Thoracic aorta (tissue), 2 donors: ENCODE data around the gene MORN1. TPM values are rescaled to one million over a fixed set of nuclear protein-coding genes. Genes with fewer than 3 reads are reported as not detected.

ENCODE experiments used
- ATAC-seq: fragments of 150-250 bp; one replicate; pipeline ENCODE4 v1.8.0; 2017; ENCODE audit warnings: low read depth; ENCODE audit not compliant: insufficient number of reproducible peaks, low FRiP score
- DNase-seq: peaks from one replicate; pipeline ENCODE4 v3.0.0-alpha.2; 2020; ENCODE audit warnings: low spot score
- H3K27ac ChIP-seq, 2 donors: fragments of 200-600 bp; sonication (generic); 1 replicate in 1 of 2; 2 replicates in 1 of 2; pipeline ENCODE4 v1.5.1; 2016; ENCODE audit warnings: mild to moderate bottlenecking in 2 of 2, moderate library complexity in 2 of 2
- H3K27me3 ChIP-seq: fragments of 200-600 bp; sonication (generic); replicated peaks from 2 replicates; pipeline ENCODE4 v1.6.0; 2016; ENCODE audit warnings: mild to moderate bottlenecking; ENCODE audit not compliant: insufficient read depth
- H3K36me3 ChIP-seq: fragments of 200-600 bp; sonication (generic); one replicate; pipeline ENCODE4 v1.5.1; 2016
- H3K4me1 ChIP-seq, 2 donors: fragments of 200-600 bp; sonication (generic); 1 replicate in 1 of 2; 2 replicates in 1 of 2; pipeline versions ENCODE4 v1.5.1 to v1.6.0; 2016; ENCODE audit warnings: low read depth in 2 of 2, mild to moderate bottlenecking in 1 of 2; ENCODE audit not compliant: control insufficient read depth in 1 of 2
- H3K4me3 ChIP-seq: fragments of 200-600 bp; sonication (generic); 2 replicates; pipeline ENCODE4 v1.5.1; 2016; ENCODE audit warnings: mild to moderate bottlenecking
- H3K9me3 ChIP-seq: fragments of 200-600 bp; sonication (generic); 2 replicates; pipeline ENCODE4 v1.5.1; 2016
- total RNA-seq, 2 donors: library from RNA; depleted of rRNA; stranded (reverse); fragments of >200 nt; gene quantifications; one replicate each; pipeline versions ENCODE4 v1.1.0 to v1.2.3, GENCODE V29; 2016
- TF ChIP-seq, protein P1 (sequence below): fragments of 200-600 bp; sonication (generic); IDR thresholded peaks from one replicate; pipeline ENCODE4 v1.5.1; 2019; ENCODE audit warnings: antibody characterized with exemption

MORN1 gene
- total RNA-seq, 2 donors from 2014 or later, result 7.1 to 13.8 TPM

DNA sequence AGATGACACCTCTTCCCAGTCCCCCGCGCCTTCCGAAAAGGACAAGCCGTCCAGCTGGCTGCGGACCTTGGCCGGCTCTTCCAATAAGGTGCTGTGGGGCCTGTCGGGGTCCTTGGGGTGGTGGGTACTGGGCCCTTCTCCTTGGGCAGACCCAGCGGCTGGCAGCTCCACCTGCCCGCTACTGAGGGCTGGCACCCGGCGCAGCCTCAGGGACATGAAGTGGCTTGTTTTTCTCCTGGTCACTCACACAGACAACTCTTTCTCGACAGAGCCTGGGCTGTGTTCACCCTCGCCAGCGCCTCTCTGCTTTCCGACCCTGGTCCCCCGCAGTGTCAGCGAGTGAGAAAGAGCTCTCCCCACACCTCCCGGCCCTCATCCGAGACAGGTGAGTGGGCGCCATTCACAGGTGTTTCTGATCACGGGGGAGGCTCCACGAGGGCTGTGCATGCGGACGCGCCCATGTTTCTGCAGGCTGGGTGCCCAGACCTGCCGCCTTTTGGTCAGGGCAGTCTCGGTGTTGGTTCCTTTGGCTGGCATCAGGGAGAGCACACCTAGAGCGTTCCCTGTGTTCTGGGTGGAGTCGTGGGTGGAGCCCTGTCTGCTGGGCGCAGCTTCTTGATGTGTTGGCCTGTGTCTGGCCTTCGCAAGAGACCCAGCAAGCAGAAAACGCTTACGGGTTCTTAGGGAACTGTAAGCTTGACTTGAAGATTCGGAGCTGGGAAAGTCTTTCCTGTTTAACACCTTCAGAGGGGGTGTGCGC lies 88.2 kb downstream of the MORN1 start:
- Histone ChIP-seq H3K9me3 (no peaks in the 10 kb centered on the region), H3K36me3 (peaks cover 39% of the 10 kb centered on the region), H3K27me3 (no peaks in the 10 kb centered on the region), H3K4me1 (peaks cover 35 to 60% of the 10 kb centered on the region in 2 donors), H3K27ac (no peak overlapping the region), H3K4me3 (no peak overlapping the region)
- TF ChIP-seq, protein P1, sequence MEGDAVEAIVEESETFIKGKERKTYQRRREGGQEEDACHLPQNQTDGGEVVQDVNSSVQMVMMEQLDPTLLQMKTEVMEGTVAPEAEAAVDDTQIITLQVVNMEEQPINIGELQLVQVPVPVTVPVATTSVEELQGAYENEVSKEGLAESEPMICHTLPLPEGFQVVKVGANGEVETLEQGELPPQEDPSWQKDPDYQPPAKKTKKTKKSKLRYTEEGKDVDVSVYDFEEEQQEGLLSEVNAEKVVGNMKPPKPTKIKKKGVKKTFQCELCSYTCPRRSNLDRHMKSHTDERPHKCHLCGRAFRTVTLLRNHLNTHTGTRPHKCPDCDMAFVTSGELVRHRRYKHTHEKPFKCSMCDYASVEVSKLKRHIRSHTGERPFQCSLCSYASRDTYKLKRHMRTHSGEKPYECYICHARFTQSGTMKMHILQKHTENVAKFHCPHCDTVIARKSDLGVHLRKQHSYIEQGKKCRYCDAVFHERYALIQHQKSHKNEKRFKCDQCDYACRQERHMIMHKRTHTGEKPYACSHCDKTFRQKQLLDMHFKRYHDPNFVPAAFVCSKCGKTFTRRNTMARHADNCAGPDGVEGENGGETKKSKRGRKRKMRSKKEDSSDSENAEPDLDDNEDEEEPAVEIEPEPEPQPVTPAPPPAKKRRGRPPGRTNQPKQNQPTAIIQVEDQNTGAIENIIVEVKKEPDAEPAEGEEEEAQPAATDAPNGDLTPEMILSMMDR, result no peak
- ATAC-seq (no peak), DNase-seq (no peak)

- no peaks in the 10 kb centered on the region for H3K9me3 ChIP-seq
- H3K4me1 ChIP-seq, result peaks cover 35 to 68% of the 10 kb centered on the region in 2 donors
- peak overlapping the region; percentile 63 to 79 for H3K27ac ChIP-seq
- TF ChIP-seq, protein P1, result no peak
- ATAC-seq, result no peak
- no peak for DNase-seq
- peaks cover 32% of the 10 kb centered on the region for H3K36me3 ChIP-seq
- no peak overlapping the region for H3K4me3 ChIP-seq
- no peaks in the 10 kb centered on the region for H3K27me3 ChIP-seq
These were observed 88.9 kb downstream of the MORN1 start for GRCh38 chr1:2302292-2302925.

- Histone ChIP-seq H3K9me3 (no peaks in the 10 kb centered on the region), H3K27ac (peak overlapping the region; percentile 63 to 79), H3K4me3 (peak overlapping the region; percentile 66), H3K36me3 (peaks cover 28% of the 10 kb centered on the region), H3K4me1 (peaks cover 35 to 72% of the 10 kb centered on the region in 2 donors), H3K27me3 (no peaks in the 10 kb centered on the region)
- no peak for DNase-seq
- TF ChIP-seq, protein P1, result no peak
- ATAC-seq, result no peak
These were observed 89.6 kb downstream of the MORN1 start for GRCh38 chr1:2301607-2302291.

GRCh38 chr1:2300851-2301606 lies 90.3 kb downstream of the MORN1 start:
- TF ChIP-seq, protein P1, result no peak
- peak; percentile 21 for ATAC-seq
- Histone ChIP-seq H3K4me3 (peak overlapping the region; percentile 66), H3K9me3 (no peaks in the 10 kb centered on the region), H3K27ac (peak overlapping the region; percentile 63 to 79), H3K4me1 (peaks cover 35 to 79% of the 10 kb centered on the region in 2 donors), H3K27me3 (no peaks in the 10 kb centered on the region), H3K36me3 (peaks cover 21% of the 10 kb centered on the region)
- DNase-seq, result peak; percentile 54
